Measurements from ENCODE around the gene ROCK2.

GRCh38 chr2:11340717-11341116, 3.7 kb downstream of the ROCK2 start:
- no peak for TF ChIP-seq ZNF433 (tag by site-specific recombination; IDR thresholded peaks at IDR 0.05; ENCODE audit: low read depth)
- no peak for TF ChIP-seq ZFP69B (tag by site-specific recombination; IDR thresholded peaks at IDR 0.05)
- no peak for TF ChIP-seq KLF16 (tag by site-specific recombination; IDR thresholded peaks at IDR 0.05)
- no peak for TF ChIP-seq KLF7 (tag by site-specific recombination; IDR thresholded peaks at IDR 0.05; ENCODE audit: borderline replicate concordance)
- no peak for TF ChIP-seq SETDB1 (IDR thresholded peaks at IDR 0.05; ENCODE audit: insufficient read length, low read length)

Data from HEK293 (cell line).